Mucosa of stomach (tissue), 1 donor: ENCODE data around the gene TMC7.
A peak's percentile ranks its signal among the peaks of the same experiment; 100 is the strongest.
"Not testable (repeated sequence)": the region's sequence is repeated elsewhere in the genome, so short reads cannot be mapped to it uniquely, and the experiment has no call there.

ENCODE experiments used
- H3K27me3 ChIP-seq: one replicate; pipeline ENCODE4 v1.7.0; 2013; ENCODE audit warnings: mild to moderate bottlenecking, low read length; ENCODE audit not compliant: control insufficient read depth, insufficient read depth
- H3K36me3 ChIP-seq: one replicate; pipeline ENCODE4 v1.7.0; 2013; ENCODE audit warnings: low read length; ENCODE audit not compliant: control insufficient read depth, insufficient read depth
- H3K4me1 ChIP-seq: one replicate; pipeline ENCODE4 v1.7.0; 2013; ENCODE audit warnings: mild to moderate bottlenecking, low read length; ENCODE audit not compliant: control insufficient read depth, insufficient read depth
- H3K4me3 ChIP-seq: one replicate; pipeline ENCODE4 v1.7.0; 2013; ENCODE audit warnings: low read length
- H3K9ac ChIP-seq: one replicate; pipeline ENCODE4 v1.7.0; 2013; ENCODE audit warnings: mild to moderate bottlenecking, low read length, moderate library complexity
- H3K9me3 ChIP-seq: one replicate; pipeline ENCODE4 v1.7.0; 2013; ENCODE audit warnings: mild to moderate bottlenecking, low read length, moderate library complexity; ENCODE audit not compliant: control insufficient read depth
- donor health status: Pancreatic carcinoma.

Gene TMC7

GRCh38 chr16:18955874-18956580 lies 27.7 kb upstream of the TMC7 start:
- not testable (repeated sequence) for H3K4me1 ChIP-seq, H3K4me3 ChIP-seq, H3K36me3 ChIP-seq, H3K9me3 ChIP-seq, H3K27me3 ChIP-seq
- H3K9ac ChIP-seq: peak overlapping the region; percentile 28

GRCh38 chr16:18956658-18957241 lies 27.0 kb upstream of the TMC7 start:
- H3K27me3 ChIP-seq, H3K4me3 ChIP-seq, H3K9me3 ChIP-seq, H3K36me3 ChIP-seq, H3K4me1 ChIP-seq, H3K9ac ChIP-seq: not testable (repeated sequence)

GRCh38 chr16:18958621-18959029 lies 25.1 kb upstream of the TMC7 start:
- H3K9ac ChIP-seq: no peak overlapping the region
- no peaks in the 10 kb centered on the region for H3K4me1 ChIP-seq
- H3K36me3 ChIP-seq: no peaks in the 10 kb centered on the region
- H3K27me3 ChIP-seq: no peaks in the 10 kb centered on the region
- no peaks in the 10 kb centered on the region for H3K9me3 ChIP-seq
- H3K4me3 ChIP-seq: no peak overlapping the region

GRCh38 chr16:18959031-18959505 lies 24.7 kb upstream of the TMC7 start:
- H3K9ac ChIP-seq: no peak overlapping the region
- H3K4me1 ChIP-seq: no peaks in the 10 kb centered on the region
- no peaks in the 10 kb centered on the region for H3K36me3 ChIP-seq
- no peak overlapping the region for H3K4me3 ChIP-seq
- no peaks in the 10 kb centered on the region for H3K27me3 ChIP-seq
- no peaks in the 10 kb centered on the region for H3K9me3 ChIP-seq

GRCh38 chr16:18965555-18965954 lies 18.2 kb upstream of the TMC7 start:
- no peaks in the 10 kb centered on the region for H3K36me3 ChIP-seq
- no peaks in the 10 kb centered on the region for H3K9me3 ChIP-seq
- H3K4me1 ChIP-seq: peaks cover 4% of the 10 kb centered on the region
- H3K4me3 ChIP-seq: no peak overlapping the region
- H3K27me3 ChIP-seq: no peaks in the 10 kb centered on the region
- H3K9ac ChIP-seq: no peak overlapping the region

- no peaks in the 10 kb centered on the region for H3K9me3 ChIP-seq
- H3K4me1 ChIP-seq: peaks cover 4% of the 10 kb centered on the region
- H3K9ac ChIP-seq: no peak overlapping the region
- H3K4me3 ChIP-seq: no peak overlapping the region
- H3K36me3 ChIP-seq: no peaks in the 10 kb centered on the region
- H3K27me3 ChIP-seq: no peaks in the 10 kb centered on the region
These were observed 16.9 kb upstream of the TMC7 start for GRCh38 chr16:18966791-18967190.

GRCh38 chr16:18969050-18969854 lies 14.5 kb upstream of the TMC7 start:
- no peak overlapping the region for H3K9ac ChIP-seq
- H3K27me3 ChIP-seq: no peaks in the 10 kb centered on the region
- H3K9me3 ChIP-seq: no peaks in the 10 kb centered on the region
- peaks cover 4% of the 10 kb centered on the region for H3K4me1 ChIP-seq
- no peaks in the 10 kb centered on the region for H3K36me3 ChIP-seq
- no peak overlapping the region for H3K4me3 ChIP-seq

GRCh38 chr16:18969855-18970240 lies 13.9 kb upstream of the TMC7 start:
- Histone ChIP-seq H3K9me3 (no peaks in the 10 kb centered on the region), H3K4me3 (no peak overlapping the region), H3K4me1 (peaks cover 4% of the 10 kb centered on the region), H3K9ac (no peak overlapping the region), H3K27me3 (no peaks in the 10 kb centered on the region), H3K36me3 (no peaks in the 10 kb centered on the region)

GRCh38 chr16:18975109-18975508 lies 8.6 kb upstream of the TMC7 start:
- no peaks in the 10 kb centered on the region for H3K4me1 ChIP-seq
- H3K4me3 ChIP-seq: no peak overlapping the region
- no peaks in the 10 kb centered on the region for H3K27me3 ChIP-seq
- no peaks in the 10 kb centered on the region for H3K36me3 ChIP-seq
- H3K9me3 ChIP-seq: no peaks in the 10 kb centered on the region
- no peak overlapping the region for H3K9ac ChIP-seq

GRCh38 chr16:18979936-18980335 lies 3.8 kb upstream of the TMC7 start:
- Histone ChIP-seq H3K36me3 (no peaks in the 10 kb centered on the region), H3K27me3 (no peaks in the 10 kb centered on the region), H3K9me3 (no peaks in the 10 kb centered on the region), H3K4me3 (no peak overlapping the region), H3K4me1 (peaks cover 4% of the 10 kb centered on the region), H3K9ac (no peak overlapping the region)

GRCh38 chr16:18984435-18985005 lies 786 bp downstream of the TMC7 start:
- no peaks in the 10 kb centered on the region for H3K27me3 ChIP-seq
- H3K4me1 ChIP-seq: peaks cover 4% of the 10 kb centered on the region
- H3K9ac ChIP-seq: peak overlapping the region; percentile 74

GRCh38 chr16:18985256-18985655 lies 1.5 kb downstream of the TMC7 start:
- not testable (repeated sequence) for H3K27me3 ChIP-seq, H3K36me3 ChIP-seq, H3K4me3 ChIP-seq, H3K9me3 ChIP-seq, H3K4me1 ChIP-seq, H3K9ac ChIP-seq

More at GRCh38 chr16:18984435-18985005, 786 bp downstream of the TMC7 start:
- Histone ChIP-seq H3K36me3 (no peaks in the 10 kb centered on the region), H3K9me3 (no peaks in the 10 kb centered on the region), H3K4me3 (peak overlapping the region; percentile 1)
